Posterior vena cava (tissue), 2 donors: ENCODE results near the gene RNF157. TPM values are rescaled to one million over a fixed set of nuclear protein-coding genes. Genes with fewer than 3 reads are reported as not detected.

Experiments
- DNase-seq: peaks from one replicate; pipeline ENCODE4 v3.0.0-alpha.2; 2020; ENCODE audit warnings: low spot score
- intact Hi-C, 2 donors: fragments of 100-400 bp; cut with DNase I; formaldehyde crosslinking; loops; one replicate each; pipeline versions ENCODE4 v1.14.1 to v1.14.2; 2022 to 2023
- long read RNA-seq, 2 donors: library from polyadenylated mRNA; unstranded; transcript quantifications; one replicate each; pipeline ENCODE4 v2.0.0, GENCODE V29; 2020 to 2021
- total RNA-seq, 2 donors: library from RNA; stranded (reverse); fragmentation: NEBNext Ultra II Directional; extraction: Animal tissue kit (Norgen Biotek cat#: 25700); gene quantifications; one replicate each; pipeline ENCODE4 v1.2.1, GENCODE V29; 2021
- donor health status: DM: yes; HTN: yes; CAD: no.
- donor health status: DM: yes; HTN: yes; CAD: no.

Gene RNF157
- total RNA-seq, result 1 to 10 TPM; 1.9 TPM
- long read RNA-seq, donor 1, result 0 reads
- long read RNA-seq, donor 2, partial matches to known transcripts, result 0 of 1 reads
- long read RNA-seq, donor 2, other reads (novel, unspliced or antisense), result 1 of 1 reads

- intact Hi-C loops, result no loop called here
- no peak for DNase-seq
These were observed at the start of gene RNF157 for GRCh38 chr17:76240461-76241203. Gene RNF157 (minus strand): TSS chr17:76240493. CDS start chr17:76240240, 253 bp downstream.

GRCh38 chr17:76281573-76282371, 41.5 kb upstream of the RNF157 start:
- no peak for DNase-seq
- intact Hi-C loops, result loop anchor here (1.0 to 10.0 kb wide), 3 partner anchors 160 to 269 kb away; no protein-coding TSS in a partner anchor

DNA sequence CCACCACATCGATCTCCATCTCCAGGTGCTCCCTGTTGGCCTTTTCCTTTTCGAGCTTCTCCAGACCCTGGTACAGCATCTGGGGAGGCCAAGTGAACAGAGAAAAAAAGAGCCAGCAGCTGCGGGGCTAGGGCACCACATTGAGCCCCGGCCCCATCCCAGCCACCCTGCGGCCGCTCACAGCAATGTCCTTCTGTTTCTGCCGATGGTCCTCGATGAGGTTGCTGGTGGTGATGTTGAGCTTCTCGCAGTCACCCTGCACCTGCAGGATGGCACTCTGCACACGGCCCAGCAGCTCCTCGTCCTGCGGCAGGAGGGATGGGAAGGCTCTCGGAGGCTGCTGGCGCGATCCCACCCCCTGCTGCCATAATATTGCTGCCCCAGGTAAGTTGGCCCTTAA, 40.4 kb upstream of the RNF157 start:
- intact Hi-C loops, result loop anchor here (1.0 to 10.0 kb wide), 3 partner anchors 159 to 268 kb away; no protein-coding TSS in a partner anchor
- DNase-seq, result no peak

GRCh38 chr17:76279742-76280287, 39.5 kb upstream of the RNF157 start:
- intact Hi-C loops, result loop anchor here (2.0 to 10.0 kb wide), 3 partner anchors 159 to 268 kb away; no protein-coding TSS in a partner anchor
- DNase-seq, result no peak

GRCh38 chr17:76278952-76279741, 38.9 kb upstream of the RNF157 start:
- intact Hi-C loops, result loop anchor here in 1 of 2 donors (2.0 kb wide), 1 partner anchor 158 kb away; no protein-coding TSS in a partner anchor
- peak; percentile 97 for DNase-seq

GRCh38 chr17:76278268-76278908, 38.1 kb upstream of the RNF157 start:
- intact Hi-C loops, result loop anchor here in 1 of 2 donors (2.0 kb wide), 1 partner anchor 158 kb away; no protein-coding TSS in a partner anchor
- DNase-seq, result no peak

GRCh38 chr17:76277300-76278267, 37.3 kb upstream of the RNF157 start:
- DNase-seq, result no peak
- intact Hi-C loops, result loop anchor here (2.0 kb wide), 2 partner anchors 27 to 157 kb away; no protein-coding TSS in a partner anchor

GRCh38 chr17:76276461-76277299, 36.4 kb upstream of the RNF157 start:
- intact Hi-C loops, result loop anchor here in 1 of 2 donors (2.0 kb wide), 1 partner anchor 26 kb away; no protein-coding TSS in a partner anchor
- DNase-seq, result no peak

GRCh38 chr17:76276069-76276431, 35.8 kb upstream of the RNF157 start:
- DNase-seq, result no peak
- intact Hi-C loops, result loop anchor here in 1 of 2 donors (2.0 kb wide), 1 partner anchor 25 kb away; no protein-coding TSS in a partner anchor

- DNase-seq, result no peak
- intact Hi-C loops, result loop anchor here in 1 of 2 donors (2.0 kb wide), 1 partner anchor 25 kb away; no protein-coding TSS in a partner anchor
These were observed 35.2 kb upstream of the RNF157 start for GRCh38 chr17:76275382-76276068.

- no peak for DNase-seq
- intact Hi-C loops, result no loop called here
These were observed 34.0 kb upstream of the RNF157 start for GRCh38 chr17:76274112-76274956.

- no peak for DNase-seq
- intact Hi-C loops, result no loop called here
These were observed 33.3 kb upstream of the RNF157 start for GRCh38 chr17:76273445-76274111.

DNA sequence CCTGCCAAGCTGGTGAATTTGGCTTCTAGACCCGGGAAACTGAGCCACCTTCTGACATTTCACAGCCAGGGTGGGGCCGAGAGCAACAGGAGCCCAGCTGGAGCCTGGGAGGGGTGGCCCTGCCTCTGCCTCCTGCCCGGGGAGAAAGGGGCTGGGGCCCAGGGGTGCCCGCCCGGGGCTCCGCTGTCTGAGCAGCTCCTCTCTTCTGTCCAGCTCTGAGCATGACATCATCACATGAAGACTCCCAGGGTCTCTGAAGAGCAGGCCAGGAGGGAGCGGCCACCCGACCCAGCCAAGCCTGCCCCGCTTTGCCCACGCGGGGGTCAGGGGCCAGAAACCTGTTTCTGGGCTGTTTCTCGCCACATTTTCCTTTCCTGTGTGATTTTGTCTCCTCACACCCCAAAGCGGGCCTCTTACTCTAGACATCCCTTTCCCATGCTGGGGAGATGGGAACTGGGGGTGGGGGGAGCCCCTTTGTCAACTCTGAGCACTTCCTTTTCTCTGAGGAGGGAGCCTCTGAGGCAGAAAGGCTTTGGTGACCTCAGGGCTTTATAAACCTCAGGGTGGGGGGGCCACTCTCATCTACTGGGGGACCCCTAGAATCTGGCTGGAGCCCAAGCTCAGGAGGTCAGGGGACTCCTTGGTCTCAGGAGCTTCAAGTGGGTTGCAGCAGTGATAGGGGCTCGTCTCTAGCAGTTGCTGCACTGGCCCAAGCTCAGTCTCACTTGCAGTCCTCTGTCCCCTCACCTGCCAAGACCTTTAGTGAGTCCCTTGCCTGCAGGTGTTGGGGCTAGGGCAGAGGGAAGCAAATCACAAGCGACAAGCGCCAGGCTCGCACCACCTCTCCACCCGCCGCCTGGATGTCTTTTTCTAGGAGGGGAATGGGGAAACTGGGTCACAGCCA, 32.5 kb upstream of the RNF157 start:
- no peak for DNase-seq
- intact Hi-C loops, result no loop called here
